ENCODE results near the gene TAOK1. TPM values are rescaled to one million over a fixed set of nuclear protein-coding genes. Genes with fewer than 3 reads are reported as not detected.

The TAOK1 gene
- total and polyA plus RNA-seq, 9 of the 15 experiments (the other 6 are each of a cell fraction or from before 2014, with no cell fraction given): 3.2 to 33.1 (median 16.5) TPM

DNA sequence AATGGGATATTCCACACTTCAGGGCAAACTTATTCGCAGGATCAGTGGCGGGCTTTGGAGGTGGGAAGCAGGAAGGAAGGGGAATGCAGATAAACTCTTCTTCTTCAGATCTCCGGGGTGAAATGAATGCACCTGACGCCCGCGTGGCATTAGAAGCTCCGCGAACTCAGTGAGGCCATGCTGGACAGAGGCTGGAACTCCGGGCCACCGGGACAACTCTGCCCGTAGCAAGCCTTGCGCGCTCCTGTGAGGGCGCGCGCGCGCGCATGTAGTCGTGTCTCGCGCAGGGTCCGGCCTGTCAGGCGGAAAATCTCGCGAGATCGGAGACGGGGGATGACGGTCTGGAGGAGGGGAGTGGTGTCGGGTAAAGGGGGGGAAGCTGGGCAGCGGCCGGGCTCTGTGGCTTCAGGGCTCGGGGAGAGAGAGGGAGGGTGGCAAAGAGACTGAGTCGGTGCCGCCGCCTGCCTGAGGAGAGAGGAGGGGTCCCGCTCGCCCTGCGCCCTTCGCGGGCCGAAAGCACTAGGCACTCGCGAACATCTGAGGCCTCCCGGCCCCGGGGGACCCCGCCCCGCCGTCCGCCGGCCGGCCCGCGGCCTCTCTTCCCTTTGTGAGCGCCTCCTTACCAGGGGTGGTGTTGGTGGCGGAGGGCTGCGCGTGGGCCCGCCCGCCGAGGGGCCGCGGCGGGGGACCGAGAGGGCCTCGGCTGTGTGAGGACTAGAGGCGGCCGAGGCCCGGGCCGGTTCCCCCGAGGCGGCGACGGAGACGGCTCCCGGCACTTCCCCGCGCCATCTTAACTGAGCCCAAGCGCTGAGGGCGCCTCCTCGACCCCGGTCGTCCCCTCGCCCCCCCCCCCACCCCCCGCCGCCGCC, at the start of gene TAOK1 (continued):
- TF ChIP-seq, protein P1, sequence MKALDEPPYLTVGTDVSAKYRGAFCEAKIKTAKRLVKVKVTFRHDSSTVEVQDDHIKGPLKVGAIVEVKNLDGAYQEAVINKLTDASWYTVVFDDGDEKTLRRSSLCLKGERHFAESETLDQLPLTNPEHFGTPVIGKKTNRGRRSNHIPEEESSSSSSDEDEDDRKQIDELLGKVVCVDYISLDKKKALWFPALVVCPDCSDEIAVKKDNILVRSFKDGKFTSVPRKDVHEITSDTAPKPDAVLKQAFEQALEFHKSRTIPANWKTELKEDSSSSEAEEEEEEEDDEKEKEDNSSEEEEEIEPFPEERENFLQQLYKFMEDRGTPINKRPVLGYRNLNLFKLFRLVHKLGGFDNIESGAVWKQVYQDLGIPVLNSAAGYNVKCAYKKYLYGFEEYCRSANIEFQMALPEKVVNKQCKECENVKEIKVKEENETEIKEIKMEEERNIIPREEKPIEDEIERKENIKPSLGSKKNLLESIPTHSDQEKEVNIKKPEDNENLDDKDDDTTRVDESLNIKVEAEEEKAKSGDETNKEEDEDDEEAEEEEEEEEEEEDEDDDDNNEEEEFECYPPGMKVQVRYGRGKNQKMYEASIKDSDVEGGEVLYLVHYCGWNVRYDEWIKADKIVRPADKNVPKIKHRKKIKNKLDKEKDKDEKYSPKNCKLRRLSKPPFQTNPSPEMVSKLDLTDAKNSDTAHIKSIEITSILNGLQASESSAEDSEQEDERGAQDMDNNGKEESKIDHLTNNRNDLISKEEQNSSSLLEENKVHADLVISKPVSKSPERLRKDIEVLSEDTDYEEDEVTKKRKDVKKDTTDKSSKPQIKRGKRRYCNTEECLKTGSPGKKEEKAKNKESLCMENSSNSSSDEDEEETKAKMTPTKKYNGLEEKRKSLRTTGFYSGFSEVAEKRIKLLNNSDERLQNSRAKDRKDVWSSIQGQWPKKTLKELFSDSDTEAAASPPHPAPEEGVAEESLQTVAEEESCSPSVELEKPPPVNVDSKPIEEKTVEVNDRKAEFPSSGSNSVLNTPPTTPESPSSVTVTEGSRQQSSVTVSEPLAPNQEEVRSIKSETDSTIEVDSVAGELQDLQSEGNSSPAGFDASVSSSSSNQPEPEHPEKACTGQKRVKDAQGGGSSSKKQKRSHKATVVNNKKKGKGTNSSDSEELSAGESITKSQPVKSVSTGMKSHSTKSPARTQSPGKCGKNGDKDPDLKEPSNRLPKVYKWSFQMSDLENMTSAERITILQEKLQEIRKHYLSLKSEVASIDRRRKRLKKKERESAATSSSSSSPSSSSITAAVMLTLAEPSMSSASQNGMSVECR (CRISPR knock-in tag; IDR thresholded peaks at IDR 0.05): 0 out of 2 replicates have a peak, but pooled peaks have one; percentile 53
- TF ChIP-seq ZNF79 (CRISPR knock-in tag; IDR thresholded peaks at IDR 0.05; ENCODE audit: low read depth): no peak
- TF ChIP-seq BHLHE40 (IDR thresholded peaks at IDR 0.05; ENCODE audit: low read length): peak; percentile 28; the same call in 1 of the 2 replicates
- no peak for TF ChIP-seq EGR1 (conservative IDR thresholded peaks at IDR 0.05)
- peak; percentile 95 for TF ChIP-seq SUPT5H (IDR thresholded peaks at IDR 0.05)
- TF ChIP-seq ZNF224 (CRISPR knock-in tag; IDR thresholded peaks at IDR 0.05): no peak
- no peak for TF ChIP-seq NCOR1 (IDR thresholded peaks at IDR 0.05)
- TF ChIP-seq ADNP (tag; IDR thresholded peaks at IDR 0.05): no peak
- TF ChIP-seq, protein P2, sequence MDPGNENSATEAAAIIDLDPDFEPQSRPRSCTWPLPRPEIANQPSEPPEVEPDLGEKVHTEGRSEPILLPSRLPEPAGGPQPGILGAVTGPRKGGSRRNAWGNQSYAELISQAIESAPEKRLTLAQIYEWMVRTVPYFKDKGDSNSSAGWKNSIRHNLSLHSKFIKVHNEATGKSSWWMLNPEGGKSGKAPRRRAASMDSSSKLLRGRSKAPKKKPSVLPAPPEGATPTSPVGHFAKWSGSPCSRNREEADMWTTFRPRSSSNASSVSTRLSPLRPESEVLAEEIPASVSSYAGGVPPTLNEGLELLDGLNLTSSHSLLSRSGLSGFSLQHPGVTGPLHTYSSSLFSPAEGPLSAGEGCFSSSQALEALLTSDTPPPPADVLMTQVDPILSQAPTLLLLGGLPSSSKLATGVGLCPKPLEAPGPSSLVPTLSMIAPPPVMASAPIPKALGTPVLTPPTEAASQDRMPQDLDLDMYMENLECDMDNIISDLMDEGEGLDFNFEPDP (CRISPR knock-in tag; IDR thresholded peaks at IDR 0.05): no peak
- no peak for TF ChIP-seq WHSC1 (IDR thresholded peaks at IDR 0.05; ENCODE audit: low read length)
- no peak for TF ChIP-seq BRF2 (IDR thresholded peaks at IDR 0.05; ENCODE audit: borderline replicate concordance, insufficient read depth, insufficient read length)
- peak; percentile 20 to 80 (median 45) for TF ChIP-seq YY1 (IDR thresholded peaks at IDR 0.05; ENCODE audit: borderline replicate concordance in 1 of 3, control insufficient read depth in 1 of 3, extremely low read depth in 1 of 3, insufficient read depth in 3 of 3, insufficient read length in 1 of 3, insufficient replicate concordance in 2 of 3, low read depth in 1 of 3, low read length in 2 of 3)
- peak; percentile 40 to 87; a peak in 2 of 4 replicates for TF ChIP-seq FOXK2 (conservative IDR thresholded peaks at IDR 0.05 in 1 of 2, IDR thresholded peaks at IDR 0.05 in 1 of 2; ENCODE audit: low read depth in 2 of 2)
- no peak for TF ChIP-seq U2AF2 (optimal IDR thresholded peaks at IDR 0.05; ENCODE audit: low read depth, low read length)
- TF ChIP-seq, protein P3, sequence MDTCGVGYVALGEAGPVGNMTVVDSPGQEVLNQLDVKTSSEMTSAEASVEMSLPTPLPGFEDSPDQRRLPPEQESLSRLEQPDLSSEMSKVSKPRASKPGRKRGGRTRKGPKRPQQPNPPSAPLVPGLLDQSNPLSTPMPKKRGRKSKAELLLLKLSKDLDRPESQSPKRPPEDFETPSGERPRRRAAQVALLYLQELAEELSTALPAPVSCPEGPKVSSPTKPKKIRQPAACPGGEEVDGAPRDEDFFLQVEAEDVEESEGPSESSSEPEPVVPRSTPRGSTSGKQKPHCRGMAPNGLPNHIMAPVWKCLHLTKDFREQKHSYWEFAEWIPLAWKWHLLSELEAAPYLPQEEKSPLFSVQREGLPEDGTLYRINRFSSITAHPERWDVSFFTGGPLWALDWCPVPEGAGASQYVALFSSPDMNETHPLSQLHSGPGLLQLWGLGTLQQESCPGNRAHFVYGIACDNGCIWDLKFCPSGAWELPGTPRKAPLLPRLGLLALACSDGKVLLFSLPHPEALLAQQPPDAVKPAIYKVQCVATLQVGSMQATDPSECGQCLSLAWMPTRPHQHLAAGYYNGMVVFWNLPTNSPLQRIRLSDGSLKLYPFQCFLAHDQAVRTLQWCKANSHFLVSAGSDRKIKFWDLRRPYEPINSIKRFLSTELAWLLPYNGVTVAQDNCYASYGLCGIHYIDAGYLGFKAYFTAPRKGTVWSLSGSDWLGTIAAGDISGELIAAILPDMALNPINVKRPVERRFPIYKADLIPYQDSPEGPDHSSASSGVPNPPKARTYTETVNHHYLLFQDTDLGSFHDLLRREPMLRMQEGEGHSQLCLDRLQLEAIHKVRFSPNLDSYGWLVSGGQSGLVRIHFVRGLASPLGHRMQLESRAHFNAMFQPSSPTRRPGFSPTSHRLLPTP (IDR thresholded peaks at IDR 0.05; ENCODE audit: borderline replicate concordance, extremely low read depth, insufficient read length): no peak
- TF ChIP-seq ZNF217 (CRISPR knock-in tag; IDR thresholded peaks at IDR 0.05): no peak

Data from K562 (cell line).